HEK293 (cell line): Measurements from ENCODE around the gene FOXF1.

ENCODE experiments used
- CTCF ChIA-PET: fragments of 350-600 bp; formaldehyde crosslinking; extraction: SDS; loops from one replicate; lab custom pipeline; 2021; ENCODE audit warnings: antibody characterized with exemption; lab: Yijun Ruan, JAX
- POLR2A ChIA-PET: fragments of 300-600 bp; formaldehyde crosslinking; extraction: SDS; loops from one replicate; lab custom pipeline; 2020; ENCODE audit warnings: antibody characterized with exemption, inconsistent platforms; lab: Yijun Ruan, JAX
- H3K27ac ChIP-seq: fragments of 200-500 bp; sonication (Bioruptor generic); 2 replicates; pipeline ENCODE4 v1.5.1; 2014; ENCODE audit warnings: low read depth, low read length, control low read depth, inconsistent platforms; ENCODE audit errors: extremely low read depth
- H3K36me3 ChIP-seq, 2 experiments: fragments of 200-500 bp in 1 of 2; sonication (Bioruptor generic) in 1 of 2; 1 replicate in 1 of 2; 2 replicates in 1 of 2; pipeline ENCODE4 v1.5.1; 2014 to 2017; ENCODE audit warnings: inconsistent platforms in 2 of 2, low read length in 2 of 2; ENCODE audit not compliant: control insufficient read depth in 2 of 2, insufficient read depth in 1 of 2
- H3K4me1 ChIP-seq: fragments of 200-500 bp; sonication (Bioruptor generic); 2 replicates; pipeline ENCODE4 v1.5.1; 2014; ENCODE audit warnings: mild to moderate bottlenecking, low read length, inconsistent platforms; ENCODE audit not compliant: control insufficient read depth, insufficient read depth
- H3K4me3 ChIP-seq: 2 replicates; pipeline ENCODE4 v1.5.1; 2011; ENCODE audit warnings: low read depth, mild to moderate bottlenecking, control low read depth, low read length, moderate library complexity
- H3K9me3 ChIP-seq: fragments of 200-500 bp; sonication (Bioruptor generic); 2 replicates; pipeline ENCODE4 v1.5.1; 2014; ENCODE audit warnings: low read depth, low read length, inconsistent platforms; ENCODE audit not compliant: control insufficient read depth, insufficient read depth
- GFI1B ChIP-seq: fragments of 450-650 bp; formaldehyde crosslinking; IDR thresholded peaks from 2 replicates; pipeline ENCODE4 v1.5.1; 2016; ENCODE audit warnings: missing biosample characterization, missing genetic modification characterization
- PRDM10 ChIP-seq: fragments of 450-650 bp; formaldehyde crosslinking; IDR thresholded peaks from 2 replicates; pipeline ENCODE4 v1.5.1; 2016; ENCODE audit warnings: missing biosample characterization, missing genetic modification characterization
- WT1 ChIP-seq: fragments of 450-650 bp; formaldehyde crosslinking; IDR thresholded peaks from 2 replicates; pipeline ENCODE4 v1.5.1; 2016; ENCODE audit warnings: missing biosample characterization, missing genetic modification characterization
- YY1 ChIP-seq: fragments of 450-650 bp; formaldehyde crosslinking; IDR thresholded peaks from 2 replicates; pipeline ENCODE4 v1.5.1; 2018; ENCODE audit warnings: missing biosample characterization, missing genetic modification characterization
- YY2 ChIP-seq: fragments of 450-650 bp; formaldehyde crosslinking; IDR thresholded peaks from 2 replicates; pipeline ENCODE4 v1.5.1; 2016; ENCODE audit warnings: missing biosample characterization, missing genetic modification characterization
- ZBTB20 ChIP-seq: fragments of 450-650 bp; formaldehyde crosslinking; IDR thresholded peaks from 2 replicates; pipeline ENCODE4 v1.5.1; 2016; ENCODE audit warnings: missing biosample characterization, missing genetic modification characterization
- ZNF10 ChIP-seq: fragments of 450-650 bp; formaldehyde crosslinking; IDR thresholded peaks from 2 replicates; pipeline ENCODE4 v1.5.1; 2017; ENCODE audit warnings: missing biosample characterization, missing genetic modification characterization
- ZNF148 ChIP-seq: fragments of 450-650 bp; formaldehyde crosslinking; IDR thresholded peaks from 2 replicates; pipeline ENCODE4 v1.5.0; 2017; ENCODE audit warnings: missing biosample characterization, missing genetic modification characterization, borderline replicate concordance
- ZNF169 ChIP-seq: fragments of 450-650 bp; formaldehyde crosslinking; IDR thresholded peaks from 2 replicates; pipeline ENCODE4 v1.5.1; 2016; ENCODE audit warnings: missing biosample characterization, missing genetic modification characterization
- ZNF184 ChIP-seq: fragments of 450-650 bp; IDR thresholded peaks from 2 replicates; pipeline ENCODE4 v1.5.1; 2018; ENCODE audit warnings: missing biosample characterization, mild to moderate bottlenecking, missing genetic modification characterization
- ZNF19 ChIP-seq: fragments of 450-650 bp; formaldehyde crosslinking; IDR thresholded peaks from 2 replicates; pipeline ENCODE4; 2016; ENCODE audit warnings: missing biosample characterization, missing genetic modification characterization, low read depth
- ZNF362 ChIP-seq: fragments of 450-650 bp; formaldehyde crosslinking; IDR thresholded peaks from 2 replicates; pipeline ENCODE4 v1.5.1; 2016; ENCODE audit warnings: missing biosample characterization, missing genetic modification characterization
- ZNF501 ChIP-seq: fragments of 450-650 bp; formaldehyde crosslinking; IDR thresholded peaks from 2 replicates; pipeline ENCODE4 v1.5.1; 2016; ENCODE audit warnings: missing biosample characterization, missing genetic modification characterization
- ZNF660 ChIP-seq: fragments of 450-650 bp; IDR thresholded peaks from 2 replicates; pipeline ENCODE4 v1.5.1; 2018; ENCODE audit warnings: missing biosample characterization, mild to moderate bottlenecking, missing genetic modification characterization
- ZNF704 ChIP-seq: fragments of 450-650 bp; formaldehyde crosslinking; IDR thresholded peaks from 2 replicates; pipeline ENCODE4 v1.5.1; 2016; ENCODE audit warnings: missing biosample characterization, missing genetic modification characterization
- ZNF768 ChIP-seq: fragments of 450-650 bp; formaldehyde crosslinking; IDR thresholded peaks from 2 replicates; pipeline ENCODE4 v1.5.1; 2018; ENCODE audit warnings: missing biosample characterization, mild to moderate bottlenecking, missing genetic modification characterization
- TF ChIP-seq, protein P1 (sequence below): fragments of 450-650 bp; formaldehyde crosslinking; IDR thresholded peaks from 2 replicates; pipeline ENCODE4 v1.5.1; 2016; ENCODE audit warnings: missing biosample characterization, missing genetic modification characterization

FOXF1 gene

DNA sequence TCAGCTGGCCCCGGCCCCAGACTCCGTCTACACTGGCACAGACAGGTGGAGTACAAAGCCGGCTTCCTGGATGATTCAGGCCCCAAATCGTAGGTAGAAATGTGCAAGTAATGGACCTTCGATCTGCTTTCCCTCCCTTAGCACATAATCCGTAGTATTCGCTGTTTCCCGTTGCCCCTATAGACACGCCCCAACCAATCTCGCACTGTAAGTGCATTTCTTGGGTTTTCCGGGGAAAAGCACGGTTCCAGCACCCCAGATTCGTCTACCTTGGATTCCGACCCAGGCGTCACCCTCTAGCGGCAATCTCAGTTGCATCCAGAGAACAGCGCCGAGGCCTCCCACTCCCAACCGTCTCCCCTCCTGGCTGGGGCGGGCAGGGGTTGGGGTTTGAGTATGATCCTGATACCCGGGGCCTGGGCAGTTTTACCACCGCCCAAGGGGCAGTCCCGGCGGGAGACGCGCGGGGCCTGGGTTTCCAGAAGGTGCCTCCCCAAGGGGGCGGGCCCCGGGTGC lies 12.1 kb upstream of the FOXF1 start:
- no peak overlapping the region for H3K4me3 ChIP-seq
- no peak overlapping the region for H3K27ac ChIP-seq
- ChIA-PET CTCF (no interaction called here), POLR2A (no interaction called here)
- no peaks in the 10 kb centered on the region for H3K4me1 ChIP-seq
- TF ChIP-seq WT1 (tag by site-specific recombination) (no peak), ZNF362 (tag by site-specific recombination) (no peak), ZNF768 (no peak), ZNF660 (no peak), ZNF10 (tag by site-specific recombination) (no peak), ZNF169 (tag by site-specific recombination) (no peak), YY2 (no peak), ZNF501 (tag by site-specific recombination) (no peak), ZNF148 (tag by site-specific recombination) (no peak), PRDM10 (tag by site-specific recombination) (no peak), ZNF19 (tag by site-specific recombination) (no peak), GFI1B (tag by site-specific recombination) (no peak), YY1 (no peak), ZNF184 (no peak), ZBTB20 (tag by site-specific recombination) (no peak), ZNF704 (tag by site-specific recombination) (no peak)
- TF ChIP-seq, protein P1, sequence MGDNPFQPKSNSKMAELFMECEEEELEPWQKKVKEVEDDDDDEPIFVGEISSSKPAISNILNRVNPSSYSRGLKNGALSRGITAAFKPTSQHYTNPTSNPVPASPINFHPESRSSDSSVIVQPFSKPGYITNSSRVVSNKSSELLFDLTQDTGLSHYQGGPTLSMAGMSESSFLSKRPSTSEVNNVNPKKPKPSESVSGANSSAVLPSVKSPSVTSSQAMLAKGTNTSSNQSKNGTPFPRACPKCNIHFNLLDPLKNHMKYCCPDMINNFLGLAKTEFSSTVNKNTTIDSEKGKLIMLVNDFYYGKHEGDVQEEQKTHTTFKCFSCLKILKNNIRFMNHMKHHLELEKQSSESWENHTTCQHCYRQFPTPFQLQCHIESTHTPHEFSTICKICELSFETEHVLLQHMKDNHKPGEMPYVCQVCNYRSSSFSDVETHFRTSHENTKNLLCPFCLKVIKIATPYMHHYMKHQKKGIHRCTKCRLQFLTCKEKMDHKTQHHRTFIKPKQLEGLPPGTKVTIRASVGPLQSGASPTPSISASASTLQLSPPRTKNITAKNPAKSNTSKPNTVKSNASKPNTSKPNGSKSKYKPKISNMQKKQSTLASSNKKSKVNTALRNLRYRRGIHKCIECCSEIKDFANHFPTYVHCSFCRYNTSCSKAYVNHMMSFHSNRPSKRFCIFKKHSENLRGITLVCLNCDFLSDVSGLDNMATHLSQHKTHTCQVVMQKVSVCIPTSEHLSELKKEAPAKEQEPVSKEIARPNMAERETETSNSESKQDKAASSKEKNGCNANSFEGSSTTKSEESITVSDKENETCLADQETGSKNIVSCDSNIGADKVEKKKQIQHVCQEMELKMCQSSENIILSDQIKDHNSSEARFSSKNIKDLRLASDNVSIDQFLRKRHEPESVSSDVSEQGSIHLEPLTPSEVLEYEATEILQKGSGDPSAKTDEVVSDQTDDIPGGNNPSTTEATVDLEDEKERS (tag by site-specific recombination), result no peak
- H3K36me3 ChIP-seq, result no peaks in the 10 kb centered on the region
- H3K9me3 ChIP-seq, result no peaks in the 10 kb centered on the region
